Embryonic facial prominence (tissue), 1 donor: ENCODE results near the gene CDC42BPB.

Experiments used
- DNase-seq: peaks from one replicate; pipeline ENCODE4 v3.0.0-alpha.2; 2016; ENCODE audit errors: extremely low spot score

CDC42BPB gene

GRCh38 chr14:102966681-102967505, 90.5 kb downstream of the CDC42BPB start:
- no peak for DNase-seq

GRCh38 chr14:102965971-102966655, 91.2 kb downstream of the CDC42BPB start:
- no peak for DNase-seq

- no peak for DNase-seq
These were observed 92.1 kb downstream of the CDC42BPB start for GRCh38 chr14:102965282-102965681.

DNA sequence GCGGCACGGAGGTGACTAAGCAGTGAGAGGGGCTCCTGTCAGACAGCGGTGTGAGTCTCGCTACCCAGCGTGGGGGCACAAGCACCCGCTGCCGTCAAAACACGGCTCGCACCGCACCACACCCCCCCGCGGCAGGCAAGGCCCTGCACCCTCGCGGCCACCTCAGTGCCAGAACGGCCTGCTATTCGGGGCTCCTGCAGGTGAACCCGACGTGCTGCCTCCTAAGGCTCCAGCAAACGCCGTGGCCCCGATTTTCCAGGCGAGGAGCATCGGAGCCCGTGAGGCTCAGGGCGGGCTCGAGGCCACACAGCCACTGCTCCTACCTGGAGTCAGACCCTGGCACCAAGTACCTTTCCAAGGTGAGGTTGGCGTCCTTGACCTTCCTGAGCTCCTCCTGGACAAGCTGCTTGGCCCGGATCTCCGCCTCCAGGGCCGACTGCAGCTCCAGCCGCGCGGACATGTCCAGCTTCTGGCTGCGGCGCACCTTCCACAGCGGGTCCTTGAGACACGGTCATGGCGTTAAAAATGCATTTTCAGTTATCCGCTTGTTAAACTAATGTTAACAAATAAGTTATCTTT, 93.1 kb downstream of the CDC42BPB start:
- no peak for DNase-seq

GRCh38 chr14:102962111-102962627, 95.2 kb downstream of the CDC42BPB start:
- no peak for DNase-seq

DNA sequence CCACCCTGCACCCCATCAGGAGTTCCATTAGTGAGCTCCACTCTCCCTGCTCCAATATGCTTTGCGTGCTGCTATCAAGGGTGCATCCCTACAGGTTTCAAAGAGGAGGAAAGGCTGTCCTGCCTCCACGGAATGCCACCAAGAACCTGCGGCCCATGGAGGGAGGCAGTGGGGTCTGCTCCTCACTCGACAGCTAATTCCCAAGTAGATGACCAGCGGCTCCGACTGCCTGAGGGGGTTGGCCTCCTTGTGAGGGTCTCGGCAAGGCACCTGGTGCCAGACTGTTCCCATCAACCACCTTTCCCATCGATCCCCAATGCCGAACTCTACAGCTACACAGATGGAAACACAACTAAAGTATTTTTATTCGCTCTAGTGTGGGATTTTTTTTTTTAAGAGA, 98.9 kb downstream of the CDC42BPB start:
- no peak for DNase-seq

DNA sequence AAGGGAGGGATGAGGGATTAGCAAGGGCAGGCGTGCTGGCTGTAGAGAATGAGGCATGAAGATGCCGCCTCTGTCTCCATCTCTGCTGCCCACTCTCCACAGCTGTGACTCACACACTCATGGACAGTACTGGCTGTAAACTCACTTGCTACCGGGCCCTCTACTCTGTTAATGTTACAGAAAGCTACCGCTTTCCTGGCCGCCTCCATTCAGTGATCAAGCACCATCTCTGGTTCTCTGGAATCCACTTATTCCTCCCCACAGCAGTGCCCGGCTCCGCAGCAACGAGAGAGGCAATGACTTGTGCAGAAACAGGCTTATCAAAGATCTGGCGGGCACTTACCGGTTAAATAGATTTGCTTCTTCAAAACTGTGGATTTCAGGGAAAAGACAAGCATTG, 100.1 kb downstream of the CDC42BPB start:
- DNase-seq: no peak

DNA sequence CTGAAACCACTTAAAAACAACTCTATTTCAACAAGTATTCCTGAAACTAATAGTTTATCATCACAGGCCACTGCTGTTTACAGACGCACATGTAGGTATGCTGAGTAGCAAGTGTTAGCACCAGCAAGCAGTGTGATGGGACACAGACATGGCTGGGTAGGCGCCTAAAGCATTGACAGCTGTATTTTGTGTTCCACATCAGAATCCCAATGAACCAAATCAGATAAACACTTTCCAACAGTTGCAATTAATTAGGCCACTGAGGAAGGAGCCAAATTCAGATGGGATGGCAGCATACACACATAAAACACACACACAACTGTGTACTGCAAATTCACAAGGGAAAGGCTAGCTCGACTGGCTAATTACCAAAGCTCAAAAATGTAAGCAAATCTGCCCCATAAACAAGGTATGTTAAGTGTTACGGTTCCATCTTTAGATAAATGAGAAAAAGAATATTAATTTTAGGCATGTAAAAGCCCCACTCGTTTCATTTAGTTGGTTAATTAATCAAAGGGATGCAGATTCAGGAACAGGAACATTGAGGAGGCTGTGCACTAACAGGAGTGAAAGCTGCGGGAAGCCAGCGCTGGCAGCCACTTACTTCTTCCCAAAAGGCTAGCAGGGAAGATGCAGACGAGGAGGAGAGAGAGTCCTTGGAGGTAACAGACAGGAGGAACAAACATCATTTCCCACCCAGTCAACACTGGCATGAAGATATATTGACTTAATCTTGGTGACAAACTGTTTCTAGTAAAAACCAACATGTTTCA, 101.5 kb downstream of the CDC42BPB start:
- no peak for DNase-seq

- DNase-seq: no peak
These were observed 103.1 kb downstream of the CDC42BPB start for GRCh38 chr14:102954081-102954789.

GRCh38 chr14:102953100-102953499, 104.2 kb downstream of the CDC42BPB start:
- DNase-seq: no peak

- no peak for DNase-seq
These were observed 105.1 kb downstream of the CDC42BPB start for GRCh38 chr14:102952276-102952675.

DNA sequence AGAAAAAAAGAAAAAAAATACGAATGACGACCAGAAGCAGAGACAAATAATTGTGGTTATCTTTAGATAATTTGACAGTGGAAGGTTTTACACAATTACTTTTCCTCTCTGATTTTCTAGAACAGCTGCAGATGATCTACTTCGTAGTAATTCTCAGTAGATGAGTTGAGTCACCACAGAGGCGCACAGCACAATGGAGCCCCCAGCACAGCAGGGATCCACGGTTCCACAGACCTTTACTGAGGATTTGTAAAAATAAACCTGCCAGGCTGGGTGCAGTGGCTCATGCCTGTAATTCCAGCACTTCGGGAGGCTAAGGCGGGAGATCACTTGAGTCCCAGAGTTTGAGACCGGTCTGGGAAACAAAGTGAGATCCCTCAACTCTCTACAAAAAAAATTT, 105.5 kb downstream of the CDC42BPB start:
- DNase-seq: no peak

- no peak for DNase-seq
These were observed 106.3 kb downstream of the CDC42BPB start for GRCh38 chr14:102951034-102951433.

DNA sequence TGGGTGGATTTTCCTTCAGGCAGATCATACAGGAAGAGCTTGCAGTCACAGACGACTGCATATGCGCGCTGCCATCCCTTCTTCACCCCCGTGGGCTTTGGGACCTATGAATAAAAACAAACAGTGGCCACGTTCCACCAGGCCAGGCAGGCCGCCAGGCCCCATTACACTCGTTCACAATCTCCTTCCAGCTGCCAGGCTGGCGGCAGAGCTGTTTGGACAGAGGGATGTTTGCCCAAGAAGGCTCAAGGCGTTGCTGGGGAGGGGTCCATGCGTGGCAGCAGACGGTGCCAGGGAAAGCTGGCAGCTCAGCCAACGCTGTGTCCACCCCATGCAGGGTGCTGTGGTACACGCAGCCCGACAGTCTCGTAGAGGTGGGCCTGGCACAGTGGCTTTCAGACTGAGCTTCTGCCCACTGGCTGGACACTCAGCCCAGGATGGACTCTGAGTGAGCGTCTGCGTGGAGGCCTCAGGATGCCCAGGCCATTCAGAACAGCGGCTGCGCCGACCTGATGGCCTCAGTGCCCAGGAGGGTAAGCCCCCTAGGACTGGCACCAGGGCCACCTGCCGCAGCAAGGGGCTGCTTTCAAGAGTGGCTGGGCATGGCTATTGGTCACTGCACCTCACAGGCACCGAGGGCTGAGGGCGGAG, 107.4 kb downstream of the CDC42BPB start:
- DNase-seq: no peak

DNA sequence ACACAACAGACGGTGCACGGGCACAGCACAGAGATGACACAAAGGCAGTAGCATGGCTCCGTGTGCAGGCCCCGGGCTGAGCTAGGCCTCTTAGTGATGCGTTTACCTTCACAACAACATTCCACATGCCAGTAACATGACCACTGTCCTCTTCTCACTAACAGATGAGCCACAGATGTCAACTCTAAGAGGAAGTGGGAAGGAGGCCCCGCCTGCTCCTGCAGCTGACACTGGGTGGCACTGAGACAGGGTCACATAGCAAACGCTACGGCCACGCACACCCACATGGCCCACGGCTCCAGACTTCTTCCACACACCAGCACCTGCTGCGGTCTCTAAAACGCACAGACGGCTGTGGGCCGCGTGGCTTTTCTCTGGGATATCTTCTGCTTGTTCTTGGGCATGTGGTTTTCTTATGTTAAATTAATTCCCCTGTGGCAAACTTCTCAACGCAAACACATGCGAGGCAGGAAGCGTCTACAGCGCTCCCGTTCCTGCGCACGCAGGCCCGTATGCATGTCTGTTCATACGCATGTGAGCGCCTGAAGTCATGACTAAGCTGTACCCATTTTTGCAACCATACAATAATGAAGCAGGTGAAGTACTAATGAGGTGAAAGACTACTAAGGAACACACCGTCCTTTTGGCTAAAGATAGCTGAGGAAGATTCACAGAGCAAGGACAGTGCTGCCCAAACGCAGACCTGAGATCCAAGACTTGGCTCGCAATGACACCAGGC, 108.1 kb downstream of the CDC42BPB start:
- DNase-seq: no peak

GRCh38 chr14:102948698-102949061, 108.7 kb downstream of the CDC42BPB start:
- DNase-seq: no peak

DNA sequence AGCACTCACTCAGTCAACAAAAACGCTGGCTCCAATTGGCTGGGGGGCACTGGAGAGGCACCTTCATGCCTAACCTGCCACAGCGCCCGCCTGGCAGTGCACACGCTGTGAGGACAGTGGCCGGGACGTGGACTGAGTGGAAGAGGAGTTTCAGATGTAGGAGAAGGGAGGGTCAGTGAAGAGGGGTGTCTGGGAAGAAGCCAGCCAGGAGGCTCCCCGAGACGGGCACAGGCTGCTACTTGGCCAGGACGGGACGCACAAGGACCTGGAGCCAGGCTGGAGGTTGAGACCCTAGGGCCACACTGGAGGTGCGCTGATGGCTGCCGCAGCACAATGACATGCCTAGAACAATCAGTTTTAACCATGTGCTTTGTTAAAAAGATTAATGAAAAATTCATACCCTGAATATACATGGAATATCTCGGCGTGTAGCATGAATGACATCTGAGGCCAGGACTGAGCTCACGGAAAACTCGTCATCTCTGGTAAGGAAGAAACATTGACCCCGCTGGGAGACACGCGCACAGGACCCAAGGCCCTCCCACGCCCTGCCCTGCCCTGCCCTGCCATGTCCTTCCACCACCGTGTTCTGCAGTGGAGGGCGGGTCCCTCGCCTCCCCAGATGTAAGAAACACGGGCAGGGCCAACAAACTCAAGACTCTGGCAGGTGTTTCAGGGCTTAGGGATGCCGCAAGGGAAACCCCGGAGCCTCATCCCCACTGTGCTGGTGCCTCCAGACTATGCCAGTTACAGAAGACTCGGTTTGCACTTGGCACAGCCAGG, 109.8 kb downstream of the CDC42BPB start:
- no peak for DNase-seq

DNA sequence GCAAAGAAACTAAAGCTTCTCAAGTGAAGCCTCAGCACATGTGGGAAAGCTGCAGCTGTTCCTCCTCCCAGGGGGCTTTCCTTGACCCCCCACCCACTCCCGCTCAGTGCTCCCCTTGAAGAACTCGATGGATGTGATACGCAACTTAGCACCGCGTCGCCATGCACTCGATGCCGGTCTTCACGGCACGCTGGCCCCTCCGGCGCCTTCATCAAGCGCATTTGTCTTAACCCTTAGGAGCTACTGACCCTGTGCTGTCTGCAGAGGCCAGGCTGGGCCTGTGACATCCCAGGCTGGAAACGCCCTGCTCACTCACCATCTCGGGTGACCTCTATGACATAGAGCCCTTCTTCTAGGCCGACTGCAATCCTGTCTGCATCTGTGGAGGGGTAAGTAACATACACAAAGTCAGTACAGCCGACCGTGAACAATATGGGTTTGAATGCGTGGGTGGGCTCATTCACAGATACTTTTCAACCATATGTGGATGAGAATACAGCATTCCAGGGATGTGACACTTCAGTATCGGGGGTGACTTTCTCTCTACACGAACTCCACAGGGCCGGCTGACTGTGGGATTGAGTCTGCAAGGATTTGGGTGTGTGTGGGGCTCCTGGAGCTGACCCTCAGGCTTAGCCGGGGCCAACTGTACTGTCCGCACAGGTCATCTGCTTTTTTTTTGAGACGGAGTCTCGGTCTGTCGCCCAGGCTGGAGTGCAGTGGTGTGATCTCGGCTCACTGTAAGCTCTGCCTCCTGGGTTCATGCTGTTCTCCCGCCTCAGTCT, 111.8 kb downstream of the CDC42BPB start:
- no peak for DNase-seq
